ENCODE measurements around the gene SARDH. TPM values are rescaled to one million over a fixed set of nuclear protein-coding genes. Genes with fewer than 3 reads are reported as not detected.

SARDH gene
- total and polyA plus RNA-seq, 2 of the 8 experiments (the other 6 are each of a cell fraction or from before 2014, with no cell fraction given): 6.4 to 7.4 TPM

GRCh38 chr9:133784731-133785561, 46.8 kb upstream of the SARDH start:
- DNase-seq (ENCODE audit: low read depth in 1 of 2, low spot score in 2 of 2): no peak
- Histone ChIP-seq H3K4ac (replicated peaks; ENCODE audit: insufficient read length, low read depth, low read length) (no peak overlapping the region), H2BK5ac (ENCODE audit: low read depth, low read length) (no peak overlapping the region), H3K14ac (ENCODE audit: insufficient read length) (no peak overlapping the region), H4K20me1 (replicated peaks in 1 of 2; ENCODE audit: control insufficient read depth in 1 of 2, insufficient read depth in 2 of 2, low read length in 2 of 2) (peaks cover 6 to 11% of the 10 kb centered on the region in 2 experiments), H2BK12ac (ENCODE audit: low read depth, low read length) (no peak overlapping the region), H4K5ac (ENCODE audit: insufficient read length, low read depth, low read length) (no peak overlapping the region), H2AK5ac (ENCODE audit: low read depth, low read length) (no peak overlapping the region), H3K36me3 (ENCODE audit: control insufficient read depth in 2 of 4, insufficient read depth in 4 of 4, low read length in 3 of 4) (peaks cover 0 to 9% (median 2%) of the 10 kb centered on the region in 4 experiments; a peak in 2 of 8 replicates), H3K9ac (replicated peaks in 1 of 4; ENCODE audit: extremely low read depth in 1 of 4, low read depth in 3 of 4, low read length in 3 of 4) (no peak overlapping the region), H3K79me1 (ENCODE audit: low read depth, low read length) (no peaks in the 10 kb centered on the region; the same call in 1 of the 2 replicates), H4K8ac (ENCODE audit: extremely low read depth, insufficient read depth, low read length) (no peak overlapping the region), H3K23me2 (ENCODE audit: low read depth, low read length) (no peaks in the 10 kb centered on the region), H3K56ac (replicated peaks; ENCODE audit: insufficient read length, low read depth, low read length) (no peak overlapping the region), H3K4me2 (ENCODE audit: insufficient read depth in 1 of 2, low read depth in 2 of 2, low read length in 2 of 2) (no peak overlapping the region), H2BK20ac (ENCODE audit: low read length) (no peak overlapping the region), H3K27me3 (replicated peaks in 1 of 4; ENCODE audit: control insufficient read depth in 3 of 4, extremely low read depth in 1 of 4, insufficient read depth in 3 of 4, low read length in 3 of 4) (no peaks in the 10 kb centered on the region), H4K91ac (replicated peaks; ENCODE audit: insufficient read length, low read length) (no peak overlapping the region), H2BK120ac (replicated peaks; ENCODE audit: low read depth, low read length) (no peak overlapping the region), H3K27ac (ENCODE audit: low read depth, low read length) (no peak overlapping the region), H3K18ac (ENCODE audit: extremely low read depth, low read length) (no peak overlapping the region), H2BK15ac (ENCODE audit: low read length) (no peak overlapping the region), H3K23ac (ENCODE audit: insufficient read length) (no peak overlapping the region), H2AFZ (ENCODE audit: low read length) (no peak overlapping the region), H3K79me2 (ENCODE audit: control insufficient read depth in 1 of 2, insufficient read depth in 2 of 2, low read length in 2 of 2) (no peaks in the 10 kb centered on the region), H3K4me3 (ENCODE audit: extremely low read depth in 1 of 4, insufficient read depth in 2 of 4, low read depth in 3 of 4, low read length in 4 of 4) (no peak overlapping the region), H3K9me3 (ENCODE audit: insufficient read depth in 2 of 2, low read depth in 1 of 2, low read length in 1 of 2) (no peaks in the 10 kb centered on the region), H3K4me1 (replicated peaks in 1 of 4; ENCODE audit: control insufficient read depth in 3 of 4, insufficient read depth in 4 of 4, low read length in 3 of 4) (peaks cover 0 to 3% (median 1%) of the 10 kb centered on the region in 4 experiments; a peak in 4 of 7 replicates)
- ChIA-PET POLR2A (ENCODE audit: partially characterized antibody) (no interaction called here), CTCF (ENCODE audit: partially characterized antibody) (interaction anchor here (0.6 to 5.2 kb wide), 11 partner anchors 10 to 210 kb away, joined by 3 to 75 read pairs (median 3); partner anchors contain the start of gene SARDH)
- FAIRE-seq: no peak
- 95% methylated on average over 18 of the region's 25 CpGs; no CpG with 5 or more reads in 1 of the 2 experiments for WGBS, 2 experiments (ENCODE audit: extremely low coverage in 1 of 2, insufficient coverage in 1 of 2, insufficient read length in 1 of 2, insufficient replicate concordance in 2 of 2, low coverage in 1 of 2, low lambda C conversion rate in 2 of 2, missing lambda C conversion rate in 1 of 2)
- no peak for TF ChIP-seq CTCF (IDR thresholded peaks at IDR 0.05; ENCODE audit: control extremely low read depth in 1 of 3, insufficient read depth in 1 of 3, low read depth in 1 of 3, low read length in 3 of 3)
- TF ChIP-seq CBX8 (IDR thresholded peaks at IDR 0.05; ENCODE audit: borderline replicate concordance, low read depth, low read length): no peak
- TF ChIP-seq JUND (IDR thresholded peaks at IDR 0.05; ENCODE audit: low read length): no peak
- TF ChIP-seq MAFK (IDR thresholded peaks at IDR 0.05; ENCODE audit: low read depth, low read length): no peak
- TF ChIP-seq KDM1A (IDR thresholded peaks at IDR 0.05; ENCODE audit: borderline replicate concordance, low read length): no peak
- TF ChIP-seq GABPA (IDR thresholded peaks at IDR 0.05; ENCODE audit: borderline replicate concordance, insufficient read depth, low read length): no peak
- TF ChIP-seq BACH1 (IDR thresholded peaks at IDR 0.05; ENCODE audit: low read length): no peak
